Trophoblast cell (in vitro differentiated cells and primary cell): ENCODE results near the gene DOCK2.

Experiments used
- DNase-seq, 2 donors: peaks; one replicate each; pipeline ENCODE4 v3.0.0-alpha.2; 2016
- H2AFZ ChIP-seq: 2 replicates; pipeline ENCODE4 v1.6.1; 2013; ENCODE audit warnings: low read length, moderate library complexity, mild to moderate bottlenecking; ENCODE audit not compliant: insufficient read depth, poor library complexity
- H2AK5ac ChIP-seq: 2 replicates; pipeline ENCODE4 v1.6.1; 2013; ENCODE audit warnings: mild to moderate bottlenecking, low read length
- H2BK120ac ChIP-seq: 2 replicates; pipeline ENCODE4 v1.6.1; 2013; ENCODE audit warnings: low read length, mild to moderate bottlenecking, moderate library complexity; ENCODE audit not compliant: insufficient read depth, poor library complexity
- H2BK12ac ChIP-seq: 2 replicates; pipeline ENCODE4 v1.6.1; 2013; ENCODE audit warnings: mild to moderate bottlenecking, low read length, moderate library complexity
- H2BK5ac ChIP-seq: 2 replicates; pipeline ENCODE4 v1.6.1; 2013; ENCODE audit warnings: low read length, low read depth, moderate library complexity, mild to moderate bottlenecking; ENCODE audit not compliant: poor library complexity
- H3K14ac ChIP-seq: 2 replicates; pipeline ENCODE4 v1.6.1; 2013; ENCODE audit warnings: mild to moderate bottlenecking, low read length
- H3K18ac ChIP-seq: 2 replicates; pipeline ENCODE4 v1.6.1; 2013; ENCODE audit warnings: mild to moderate bottlenecking, low read length
- H3K23ac ChIP-seq: 2 replicates; pipeline ENCODE4 v1.6.1; 2013; ENCODE audit warnings: low read length
- H3K27ac ChIP-seq: 2 replicates; pipeline ENCODE4 v1.5.1; 2013; ENCODE audit warnings: low read depth, mild to moderate bottlenecking, inconsistent platforms, low read length, moderate library complexity
- H3K27me3 ChIP-seq: 2 replicates; pipeline ENCODE4 v1.6.1; 2013; ENCODE audit warnings: inconsistent platforms, mild to moderate bottlenecking, low read length, moderate library complexity; ENCODE audit not compliant: insufficient read depth
- H3K36me3 ChIP-seq, 2 experiments: 1 replicate in 1 of 2; 2 replicates in 1 of 2; pipeline ENCODE4 v1.6.1; 2013; ENCODE audit warnings: low read length in 2 of 2, mild to moderate bottlenecking in 2 of 2, moderate library complexity in 1 of 2; ENCODE audit not compliant: insufficient read depth in 2 of 2, control insufficient read depth in 1 of 2
- H3K4ac ChIP-seq: 2 replicates; pipeline ENCODE4 v1.6.1; 2013; ENCODE audit warnings: low read depth, mild to moderate bottlenecking, low read length, moderate library complexity
- H3K4me1 ChIP-seq, 2 experiments: 1 replicate in 1 of 2; 2 replicates in 1 of 2; pipeline ENCODE4 v1.6.1; 2013; ENCODE audit warnings: low read length in 2 of 2, mild to moderate bottlenecking in 2 of 2, moderate library complexity in 1 of 2; ENCODE audit not compliant: insufficient read depth in 2 of 2, control insufficient read depth in 1 of 2
- H3K4me2 ChIP-seq: 2 replicates; pipeline ENCODE4 v1.6.1; 2013; ENCODE audit warnings: inconsistent platforms, mild to moderate bottlenecking, low read length, moderate library complexity
- H3K4me3 ChIP-seq: 2 replicates; pipeline ENCODE4 v1.5.1; 2013; ENCODE audit warnings: mild to moderate bottlenecking, low read depth, low read length, inconsistent platforms
- H3K79me1 ChIP-seq: one replicate; pipeline ENCODE4 v1.6.1; 2013; ENCODE audit warnings: low read length
- H3K79me2 ChIP-seq: 2 replicates; pipeline ENCODE4 v1.6.1; 2013; ENCODE audit warnings: low read length, mild to moderate bottlenecking; ENCODE audit not compliant: control insufficient read depth, insufficient read depth, poor library complexity
- H3K9ac ChIP-seq: 2 replicates; pipeline ENCODE4 v1.6.1; 2013; ENCODE audit warnings: mild to moderate bottlenecking, low read length
- H3K9me3 ChIP-seq: 2 replicates; pipeline ENCODE4 v1.6.1; 2013; ENCODE audit warnings: low read depth, mild to moderate bottlenecking, control low read depth, inconsistent platforms, low read length; ENCODE audit not compliant: insufficient read depth
- H4K12ac ChIP-seq: 2 replicates; pipeline ENCODE4 v1.6.1; 2013; ENCODE audit warnings: low read depth, mild to moderate bottlenecking, low read length, moderate library complexity
- H4K8ac ChIP-seq: 2 replicates; pipeline ENCODE4 v1.6.1; 2013; ENCODE audit warnings: low read depth, mild to moderate bottlenecking, low read length, moderate library complexity
- H4K91ac ChIP-seq: one replicate; pipeline ENCODE4 v1.6.1; 2013; ENCODE audit warnings: low read depth, mild to moderate bottlenecking, low read length, moderate library complexity
- WGBS: extraction: QIAGEN DNeasy Blood & Tissue Kit; methylation state at CpG from one replicate; pipeline ENCODE4 v1.1.7; 2013; ENCODE audit warnings: missing lambda C conversion rate; ENCODE audit not compliant: insufficient read length, insufficient coverage; ENCODE audit errors: extremely low coverage; 5-methylcytosine and 5-hydroxymethylcytosine counted together

Gene DOCK2

DNA sequence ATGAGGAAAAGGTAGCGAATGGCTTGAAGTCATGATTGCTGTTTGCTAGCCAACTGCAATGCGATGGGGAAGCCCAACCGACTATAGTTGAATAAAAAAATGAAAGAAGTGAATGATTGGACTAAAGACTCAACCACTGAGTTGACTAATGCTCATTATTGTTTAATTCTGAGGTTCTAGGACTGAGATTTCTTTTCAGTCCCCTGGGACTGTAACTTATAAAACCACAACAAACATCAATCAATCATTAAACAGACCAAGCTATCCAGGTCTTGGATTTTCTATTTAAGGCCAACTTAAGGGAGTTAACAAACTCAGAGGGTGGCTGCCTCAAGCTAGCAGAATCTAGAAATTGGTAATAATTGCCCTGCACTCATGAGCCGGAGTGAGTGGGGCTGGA, 154.2 kb downstream of the DOCK2 start:
- no peak overlapping the region for H2BK120ac ChIP-seq
- H3K9ac ChIP-seq, result no peak overlapping the region
- no peaks in the 10 kb centered on the region for H3K9me3 ChIP-seq
- no CpG with 5 or more reads among the region's 4 CpGs for WGBS
- H4K12ac ChIP-seq, result no peak overlapping the region
- H3K4ac ChIP-seq, result no peak overlapping the region
- H2BK12ac ChIP-seq, result no peak overlapping the region
- no peaks in the 10 kb centered on the region for H3K79me1 ChIP-seq
- no peak overlapping the region for H3K14ac ChIP-seq
- no peaks in the 10 kb centered on the region for H3K36me3 ChIP-seq
- no peaks in the 10 kb centered on the region for H3K4me1 ChIP-seq
- H3K23ac ChIP-seq, result no peak overlapping the region
- H3K79me2 ChIP-seq, result no peaks in the 10 kb centered on the region
- no peak overlapping the region for H2AK5ac ChIP-seq
- no peak overlapping the region for H3K4me2 ChIP-seq
- no peak overlapping the region for H4K8ac ChIP-seq
- no peak for DNase-seq
- no peaks in the 10 kb centered on the region for H3K27me3 ChIP-seq
- no peak overlapping the region for H2BK5ac ChIP-seq
- no peak overlapping the region for H4K91ac ChIP-seq
- no peak overlapping the region for H3K18ac ChIP-seq
- no peak overlapping the region for H3K27ac ChIP-seq
- H3K4me3 ChIP-seq, result no peak overlapping the region
- H2AFZ ChIP-seq, result no peak overlapping the region

DNA sequence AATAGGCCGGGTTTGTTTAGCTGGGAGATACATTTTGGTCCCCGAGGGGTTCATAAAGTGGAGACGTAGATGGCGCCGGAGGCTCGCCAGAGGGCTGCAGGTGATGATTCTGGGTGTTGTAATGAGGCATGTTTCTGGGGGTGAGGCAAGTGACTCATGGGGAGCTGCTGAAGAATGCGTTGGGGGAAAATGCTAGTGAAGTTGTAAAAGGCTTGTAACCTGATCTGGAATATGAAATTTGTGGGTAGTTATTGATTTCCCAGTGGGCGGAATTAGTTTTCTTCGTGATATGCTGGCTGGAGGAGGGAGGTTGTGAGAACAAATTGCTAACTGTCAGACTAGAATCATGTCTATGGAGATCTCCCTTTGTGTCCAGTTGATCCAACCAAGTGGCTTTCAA, 158.3 kb downstream of the DOCK2 start:
- Histone ChIP-seq H3K27ac (no peak overlapping the region), H2AK5ac (no peak overlapping the region), H2BK12ac (no peak overlapping the region), H3K79me1 (no peaks in the 10 kb centered on the region), H3K4me2 (no peak overlapping the region), H3K23ac (no peak overlapping the region), H3K9ac (no peak overlapping the region), H3K36me3 (no peaks in the 10 kb centered on the region), H2BK120ac (no peak overlapping the region), H3K79me2 (no peaks in the 10 kb centered on the region), H3K4ac (no peak overlapping the region), H4K91ac (no peak overlapping the region), H2AFZ (no peak overlapping the region), H4K8ac (no peak overlapping the region), H3K18ac (no peak overlapping the region), H4K12ac (no peak overlapping the region), H3K14ac (no peak overlapping the region), H3K4me1 (no peaks in the 10 kb centered on the region), H3K9me3 (no peaks in the 10 kb centered on the region), H3K4me3 (no peak overlapping the region), H2BK5ac (no peak overlapping the region), H3K27me3 (no peaks in the 10 kb centered on the region)
- DNase-seq, result no peak
- WGBS, result no CpG with 5 or more reads among the region's 9 CpGs

DNA sequence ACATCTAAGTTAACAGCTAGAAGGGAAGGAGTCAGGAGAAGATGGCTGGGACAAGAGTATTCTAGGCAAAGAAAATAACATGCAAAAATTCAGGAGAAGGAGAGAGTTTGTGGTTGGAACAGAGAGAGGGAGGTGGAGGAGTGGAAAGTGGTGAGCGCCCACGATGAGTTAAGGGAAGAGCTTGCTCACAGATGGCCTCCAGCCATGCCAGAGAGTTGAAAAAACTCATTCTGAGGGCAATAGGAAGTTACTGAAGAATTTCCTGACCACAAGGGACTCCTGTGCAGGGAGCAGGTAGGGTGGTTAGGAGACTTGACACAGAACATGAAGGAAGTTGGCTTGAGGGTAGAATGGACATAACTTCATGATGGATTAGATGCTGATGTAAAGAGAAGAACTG, 159.7 kb downstream of the DOCK2 start:
- H3K4me2 ChIP-seq, result no peak overlapping the region
- no peaks in the 10 kb centered on the region for H3K27me3 ChIP-seq
- no peaks in the 10 kb centered on the region for H3K79me1 ChIP-seq
- no peak overlapping the region for H4K91ac ChIP-seq
- no peak overlapping the region for H3K9ac ChIP-seq
- no peak for DNase-seq
- H3K27ac ChIP-seq, result no peak overlapping the region
- H2AK5ac ChIP-seq, result no peak overlapping the region
- no peaks in the 10 kb centered on the region for H3K4me1 ChIP-seq
- no peaks in the 10 kb centered on the region for H3K79me2 ChIP-seq
- H2BK120ac ChIP-seq, result no peak overlapping the region
- H2BK12ac ChIP-seq, result no peak overlapping the region
- H2BK5ac ChIP-seq, result no peak overlapping the region
- H3K4me3 ChIP-seq, result no peak overlapping the region
- no peaks in the 10 kb centered on the region for H3K36me3 ChIP-seq
- H3K18ac ChIP-seq, result no peak overlapping the region
- H3K9me3 ChIP-seq, result peaks cover 1% of the 10 kb centered on the region
- no peak overlapping the region for H2AFZ ChIP-seq
- no peak overlapping the region for H3K23ac ChIP-seq
- no peak overlapping the region for H4K8ac ChIP-seq
- no peak overlapping the region for H4K12ac ChIP-seq
- WGBS, result no CpG with 5 or more reads among the region's 2 CpGs
- no peak overlapping the region for H3K4ac ChIP-seq
- H3K14ac ChIP-seq, result no peak overlapping the region

DNA sequence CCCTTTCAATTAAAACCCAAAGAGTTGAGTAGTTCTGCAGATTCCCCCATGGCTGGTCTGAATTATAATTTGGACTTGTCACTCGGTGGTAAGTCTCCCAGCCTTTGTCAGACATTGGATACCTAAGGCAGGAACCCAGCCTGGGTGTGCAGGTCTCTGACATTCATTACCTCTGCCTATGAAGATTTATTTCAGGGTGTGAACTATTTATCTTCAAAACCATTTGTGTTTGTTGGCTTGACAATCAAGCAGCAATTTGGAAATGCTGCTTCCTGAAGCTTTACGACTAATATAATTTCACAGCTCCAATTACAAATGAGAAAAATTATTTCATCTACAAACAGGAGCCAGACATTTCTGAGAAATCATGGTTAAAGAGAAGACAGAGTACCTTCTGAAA, 160.5 kb downstream of the DOCK2 start:
- no peak overlapping the region for H2BK120ac ChIP-seq
- H4K91ac ChIP-seq, result no peak overlapping the region
- H3K23ac ChIP-seq, result no peak overlapping the region
- H2BK5ac ChIP-seq, result no peak overlapping the region
- no peak overlapping the region for H2AFZ ChIP-seq
- no peak overlapping the region for H3K4me3 ChIP-seq
- H3K27ac ChIP-seq, result no peak overlapping the region
- no peak overlapping the region for H3K14ac ChIP-seq
- H3K79me1 ChIP-seq, result no peaks in the 10 kb centered on the region
- no peak overlapping the region for H2BK12ac ChIP-seq
- no peaks in the 10 kb centered on the region for H3K4me1 ChIP-seq
- no peaks in the 10 kb centered on the region for H3K79me2 ChIP-seq
- H3K18ac ChIP-seq, result no peak overlapping the region
- no peak overlapping the region for H2AK5ac ChIP-seq
- peaks cover 1% of the 10 kb centered on the region for H3K9me3 ChIP-seq
- WGBS, result no CpG with 5 or more reads among the region's 2 CpGs
- DNase-seq, result no peak
- H3K9ac ChIP-seq, result no peak overlapping the region
- H4K8ac ChIP-seq, result no peak overlapping the region
- no peak overlapping the region for H3K4me2 ChIP-seq
- no peaks in the 10 kb centered on the region for H3K36me3 ChIP-seq
- H4K12ac ChIP-seq, result no peak overlapping the region
- H3K4ac ChIP-seq, result no peak overlapping the region
- no peaks in the 10 kb centered on the region for H3K27me3 ChIP-seq
